ENCODE measurements around the gene SIM1. TPM values are rescaled to one million over a fixed set of nuclear protein-coding genes. Genes with fewer than 3 reads are reported as not detected.

Gene SIM1
- total RNA-seq, 1 donor from 2014 or later, result not detected

- TF ChIP-seq CTCF (IDR thresholded peaks at IDR 0.05), result no peak
- ATAC-seq (ENCODE audit: low read depth), result no peak
- Mint-ChIP-seq H3K27me3 (peaks cover 3% of the 10 kb centered on the region), H3K36me3 (ENCODE audit: low read depth) (no peaks in the 10 kb centered on the region), H3K4me1 (no peaks in the 10 kb centered on the region), H3K27ac (no peak overlapping the region), H3K4me3 (no peak overlapping the region), H3K9me3 (no peaks in the 10 kb centered on the region)
- DNase-seq, result no peak
- POLR2A ChIA-PET, result no interaction called here
- CTCF ChIA-PET, result no interaction called here
- intact Hi-C loops (cut with micrococcal nuclease), result no loop called here
Observed at GRCh38 chr6:100482698-100483097, 18.0 kb upstream of the SIM1 start.

- no peaks in the 10 kb centered on the region for H3K36me3 Mint-ChIP-seq (ENCODE audit: low read depth)
- no peak overlapping the region for H3K27ac Mint-ChIP-seq
- H3K4me1 Mint-ChIP-seq, result no peaks in the 10 kb centered on the region
- ChIA-PET CTCF (interaction anchor here (0.9 to 1.0 kb wide), 2 partner anchors 372 to 612 kb away, joined by 3 read pairs; no protein-coding TSS in a partner anchor), POLR2A (no interaction called here)
- no peaks in the 10 kb centered on the region for H3K9me3 Mint-ChIP-seq
- ATAC-seq (ENCODE audit: low read depth) (no peak), DNase-seq (no peak)
- intact Hi-C loops (cut with micrococcal nuclease), result loop anchor here (1.0 to 10.0 kb wide), 6 partner anchors 303 to 1149 kb away; no protein-coding TSS in a partner anchor
- TF ChIP-seq CTCF (IDR thresholded peaks at IDR 0.05), result no peak
- H3K27me3 Mint-ChIP-seq, result peaks cover 8% of the 10 kb centered on the region
- H3K4me3 Mint-ChIP-seq, result no peak overlapping the region
Observed at GRCh38 chr6:100479179-100480035, 14.7 kb upstream of the SIM1 start.

- ATAC-seq (ENCODE audit: low read depth) (no peak), DNase-seq (no peak)
- Mint-ChIP-seq H3K4me1 (no peaks in the 10 kb centered on the region), H3K27ac (no peak overlapping the region), H3K4me3 (no peak overlapping the region), H3K27me3 (peaks cover 22% of the 10 kb centered on the region), H3K36me3 (ENCODE audit: low read depth) (no peaks in the 10 kb centered on the region), H3K9me3 (no peaks in the 10 kb centered on the region)
- ChIA-PET POLR2A (no interaction called here), CTCF (no interaction called here)
- intact Hi-C loops (cut with micrococcal nuclease), result loop anchor here (10.0 kb wide), 1 partner anchor 1011 kb away; no protein-coding TSS in a partner anchor
- TF ChIP-seq CTCF (IDR thresholded peaks at IDR 0.05), result no peak
Observed at GRCh38 chr6:100475554-100476320, 11.0 kb upstream of the SIM1 start.

- no peak for TF ChIP-seq CTCF (IDR thresholded peaks at IDR 0.05)
- intact Hi-C loops (cut with micrococcal nuclease), result loop anchor here (10.0 kb wide), 1 partner anchor 1008 kb away; no protein-coding TSS in a partner anchor
- H3K9me3 Mint-ChIP-seq, result no peaks in the 10 kb centered on the region
- CTCF ChIA-PET, result interaction anchor here (1.0 kb wide), 1 partner anchor 472 kb away, joined by 3 read pairs; no protein-coding TSS in a partner anchor
- H3K27me3 Mint-ChIP-seq, result peaks cover 37% of the 10 kb centered on the region
- POLR2A ChIA-PET, result no interaction called here
- ATAC-seq (ENCODE audit: low read depth) (no peak), DNase-seq (no peak)
- H3K36me3 Mint-ChIP-seq (ENCODE audit: low read depth), result no peaks in the 10 kb centered on the region
- no peak overlapping the region for H3K4me3 Mint-ChIP-seq
- H3K27ac Mint-ChIP-seq, result no peak overlapping the region
- H3K4me1 Mint-ChIP-seq, result no peaks in the 10 kb centered on the region
Observed at GRCh38 chr6:100473182-100473581, 8.5 kb upstream of the SIM1 start.

- ChIA-PET CTCF (no interaction called here), POLR2A (no interaction called here)
- no peak overlapping the region for H3K27ac Mint-ChIP-seq
- H3K36me3 Mint-ChIP-seq (ENCODE audit: low read depth), result no peaks in the 10 kb centered on the region
- ATAC-seq (ENCODE audit: low read depth) (no peak), DNase-seq (no peak)
- no peak for TF ChIP-seq CTCF (IDR thresholded peaks at IDR 0.05)
- H3K27me3 Mint-ChIP-seq, result peaks cover 40% of the 10 kb centered on the region
- no peak overlapping the region for H3K4me3 Mint-ChIP-seq
- H3K4me1 Mint-ChIP-seq, result no peaks in the 10 kb centered on the region
- peaks cover 4% of the 10 kb centered on the region for H3K9me3 Mint-ChIP-seq
- intact Hi-C loops (cut with micrococcal nuclease), result loop anchor here (10.0 kb wide), 1 partner anchor 1008 kb away; no protein-coding TSS in a partner anchor
Observed at GRCh38 chr6:100472674-100473073, 8.0 kb upstream of the SIM1 start.
